ENCODE results near the gene SLC39A13. TPM values are rescaled to one million over a fixed set of nuclear protein-coding genes. Genes with fewer than 3 reads are reported as not detected.
A peak's percentile ranks its signal among the peaks of the same experiment; 100 is the strongest.

Gene SLC39A13
- total and polyA plus RNA-seq, 8 donors = 14.6 to 55.6 (median 22.4) TPM

DNA sequence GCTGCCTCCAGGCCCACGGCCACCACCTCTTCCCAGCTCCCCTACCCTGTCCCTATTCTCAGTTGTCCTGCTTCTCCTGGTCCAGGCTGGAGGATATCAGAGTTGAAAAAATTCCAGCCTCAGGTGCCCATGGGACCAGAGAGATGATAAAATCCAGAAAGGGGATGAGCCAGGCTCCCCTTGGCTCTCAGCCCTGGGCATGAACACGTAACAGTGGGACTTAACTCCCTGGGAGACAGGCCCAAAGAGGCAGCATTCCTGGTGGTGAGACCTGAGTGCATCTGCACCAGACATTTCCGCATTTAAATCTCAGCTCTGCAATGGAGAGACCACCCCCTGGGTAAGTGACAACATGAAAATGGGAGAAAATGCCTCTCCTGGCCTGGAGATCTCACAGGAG, 10.4 kb upstream of the SLC39A13 start:
- Histone ChIP-seq H3K36me3 (no peaks in the 10 kb centered on the region), H3K9me3 (no peaks in the 10 kb centered on the region), H3K27me3 (no peaks in the 10 kb centered on the region), H3K4me3 (no peak overlapping the region), H3K4me1 (peaks cover 0 to 5% (median 0%) of the 10 kb centered on the region in 3 donors), H3K27ac (no peak overlapping the region)
- WGBS, 2 donors = 87 to 98% methylated on average over 3 of the region's 3 CpGs
- intact Hi-C loops (cut with DNase I) = no loop called here
- ATAC-seq = no peak
- TF ChIP-seq, protein P1, sequence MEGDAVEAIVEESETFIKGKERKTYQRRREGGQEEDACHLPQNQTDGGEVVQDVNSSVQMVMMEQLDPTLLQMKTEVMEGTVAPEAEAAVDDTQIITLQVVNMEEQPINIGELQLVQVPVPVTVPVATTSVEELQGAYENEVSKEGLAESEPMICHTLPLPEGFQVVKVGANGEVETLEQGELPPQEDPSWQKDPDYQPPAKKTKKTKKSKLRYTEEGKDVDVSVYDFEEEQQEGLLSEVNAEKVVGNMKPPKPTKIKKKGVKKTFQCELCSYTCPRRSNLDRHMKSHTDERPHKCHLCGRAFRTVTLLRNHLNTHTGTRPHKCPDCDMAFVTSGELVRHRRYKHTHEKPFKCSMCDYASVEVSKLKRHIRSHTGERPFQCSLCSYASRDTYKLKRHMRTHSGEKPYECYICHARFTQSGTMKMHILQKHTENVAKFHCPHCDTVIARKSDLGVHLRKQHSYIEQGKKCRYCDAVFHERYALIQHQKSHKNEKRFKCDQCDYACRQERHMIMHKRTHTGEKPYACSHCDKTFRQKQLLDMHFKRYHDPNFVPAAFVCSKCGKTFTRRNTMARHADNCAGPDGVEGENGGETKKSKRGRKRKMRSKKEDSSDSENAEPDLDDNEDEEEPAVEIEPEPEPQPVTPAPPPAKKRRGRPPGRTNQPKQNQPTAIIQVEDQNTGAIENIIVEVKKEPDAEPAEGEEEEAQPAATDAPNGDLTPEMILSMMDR (IDR thresholded peaks at IDR 0.05) = no peak
- DNase-seq = peak in 1 of 6 donors; percentile 8
- FAIRE-seq = no peak

DNA sequence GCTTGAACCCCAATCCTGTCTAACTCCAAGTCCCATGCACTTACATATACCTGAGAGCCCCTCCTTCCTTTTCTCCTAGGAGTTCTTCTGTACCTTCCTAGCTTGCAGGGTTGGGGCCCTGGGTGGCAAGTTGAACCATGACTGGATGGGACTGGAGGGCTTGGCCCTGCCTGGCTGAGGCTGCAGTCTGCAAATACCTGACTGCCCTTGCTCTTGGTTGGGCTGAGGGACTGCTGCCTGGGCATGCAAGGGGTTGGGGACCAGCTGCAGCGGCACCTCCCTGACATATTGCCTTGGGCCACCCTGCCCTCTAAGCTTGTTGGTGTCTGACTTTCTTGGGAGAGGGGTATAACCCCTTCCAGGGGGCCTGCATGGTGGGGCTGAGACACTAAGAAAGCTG, 9.8 kb upstream of the SLC39A13 start:
- Histone ChIP-seq H3K27me3 (no peaks in the 10 kb centered on the region), H3K4me1 (peaks cover 0 to 5% (median 0%) of the 10 kb centered on the region in 3 donors), H3K36me3 (no peaks in the 10 kb centered on the region), H3K9me3 (no peaks in the 10 kb centered on the region), H3K27ac (no peak overlapping the region), H3K4me3 (no peak overlapping the region)
- 98 to 100% methylated on average over 1 of the region's 1 CpG for WGBS, 2 donors
- FAIRE-seq (no peak), DNase-seq (peak in 2 of 6 donors; percentile 9 to 37), ATAC-seq (no peak)
- intact Hi-C loops (cut with DNase I) = no loop called here
- TF ChIP-seq, protein P1 (IDR thresholded peaks at IDR 0.05) = no peak

DNA sequence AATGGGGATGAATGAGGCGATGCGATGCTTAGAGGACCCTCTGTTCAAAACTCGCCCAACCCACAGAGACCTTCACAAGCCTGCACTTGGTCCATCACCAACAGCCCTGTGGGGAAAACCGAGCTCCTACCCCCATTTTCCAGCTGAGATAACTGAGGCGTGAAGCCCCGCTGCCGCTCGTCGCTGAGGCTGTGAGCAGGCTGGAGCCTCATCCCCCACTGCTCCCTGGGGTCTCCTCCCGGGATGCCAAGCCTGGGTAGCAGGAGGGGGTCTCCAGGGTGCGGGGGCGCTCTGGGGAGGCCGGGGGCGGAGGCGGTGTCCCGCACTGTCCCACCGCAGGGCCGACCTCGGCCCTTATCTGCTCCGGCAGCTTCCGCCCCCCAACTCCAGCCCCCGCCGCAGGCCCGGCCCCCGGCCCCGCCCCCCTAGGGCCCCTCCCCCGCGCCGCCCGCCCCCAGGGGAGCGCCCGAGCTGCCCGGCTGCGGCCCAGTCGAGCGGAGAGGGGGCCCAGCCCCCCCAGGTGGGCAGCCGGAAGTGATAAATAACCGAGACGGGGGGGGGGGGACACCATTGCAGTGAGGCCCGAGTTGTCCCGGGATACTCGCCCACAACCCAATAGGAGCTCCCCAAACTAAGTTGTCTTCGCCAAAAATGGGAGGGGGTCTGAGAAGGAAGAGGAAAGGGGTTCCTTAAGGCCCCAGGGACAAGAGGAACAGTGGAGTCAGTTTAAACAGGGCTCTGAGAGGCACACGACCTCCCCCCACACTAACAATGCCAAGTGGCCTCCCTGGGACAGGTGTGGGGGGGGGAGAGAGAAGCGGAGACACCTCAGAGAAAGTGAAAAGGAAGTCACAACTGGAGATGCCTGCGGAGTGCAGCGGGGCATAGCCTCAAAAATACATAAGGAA, 8.3 kb upstream of the SLC39A13 start:
- peak overlapping the region; percentile 43 to 61 (median 46) for H3K4me3 ChIP-seq
- 5 to 12% methylated on average over 23 to 46 of the region's 47 CpGs for WGBS, 2 donors
- no peaks in the 10 kb centered on the region for H3K36me3 ChIP-seq
- ATAC-seq (peak; percentile 82 to 92 (median 87)), DNase-seq (peak in 3 of 6 donors; percentile 26 to 61 (median 47)), FAIRE-seq (no peak)
- H3K27ac ChIP-seq = peak overlapping the region in 3 of 4 donors; percentile 46 to 65 (median 63)
- H3K9me3 ChIP-seq = no peaks in the 10 kb centered on the region
- H3K27me3 ChIP-seq = no peaks in the 10 kb centered on the region
- TF ChIP-seq, protein P1 (IDR thresholded peaks at IDR 0.05) = no peak
- peaks cover 0 to 5% (median 0%) of the 10 kb centered on the region in 3 donors for H3K4me1 ChIP-seq
- intact Hi-C loops (cut with DNase I) = no loop called here

DNA sequence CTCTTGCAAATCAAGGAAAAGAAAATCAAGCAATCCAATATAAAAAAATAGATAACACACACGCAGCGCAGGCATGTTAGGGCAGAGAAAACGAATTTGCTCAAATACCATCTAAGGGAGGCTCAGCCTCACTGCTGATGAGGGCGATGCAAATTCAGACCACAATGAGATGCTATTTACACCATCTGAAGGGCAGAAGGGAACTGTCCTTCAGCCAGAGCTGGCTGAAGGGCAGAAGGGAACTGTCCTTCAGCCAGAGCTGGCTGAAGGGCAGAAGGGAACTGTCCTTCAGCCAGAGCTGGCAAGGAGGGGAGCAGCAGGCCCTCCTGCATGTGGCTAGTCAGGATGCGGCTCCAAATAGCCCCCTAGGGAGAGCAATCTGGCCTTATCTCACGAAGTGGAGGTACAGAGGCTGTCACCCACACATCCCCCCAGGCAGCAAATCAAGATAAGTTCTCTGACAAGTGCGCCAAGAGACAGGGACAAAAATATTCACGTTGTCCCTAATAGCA, 7.6 kb upstream of the SLC39A13 start:
- TF ChIP-seq, protein P1 (IDR thresholded peaks at IDR 0.05) = no peak
- FAIRE-seq (no peak), ATAC-seq (peak; percentile 23 to 55 (median 42)), DNase-seq (peak in 1 of 6 donors; percentile 12)
- Histone ChIP-seq H3K4me1 (peaks cover 0 to 5% (median 0%) of the 10 kb centered on the region in 3 donors), H3K4me3 (peak overlapping the region in 2 of 4 donors; percentile 47 to 61), H3K36me3 (no peaks in the 10 kb centered on the region), H3K27ac (peak overlapping the region in 3 of 4 donors; percentile 46 to 65 (median 63)), H3K27me3 (no peaks in the 10 kb centered on the region), H3K9me3 (no peaks in the 10 kb centered on the region)
- 18 to 26% methylated on average over 8 of the region's 8 CpGs for WGBS, 2 donors
- intact Hi-C loops (cut with DNase I) = no loop called here

Data from pancreas (tissue), 10 donors.